HG03025 (cell line): ENCODE results near the gene DAB2IP.
"Not testable (repeated sequence)": the region's sequence is repeated elsewhere in the genome, so short reads cannot be mapped to it uniquely, and the experiment has no call there.

Source experiments
- ATAC-seq: cut with Tn5 transposase; IDR thresholded peaks from one replicate; pipeline ENCODE4 v1.9.1; 2021; ENCODE audit warnings: mild to moderate bottlenecking, moderate library complexity; ENCODE audit not compliant: unreplicated experiment, low FRiP score

The DAB2IP gene

DNA sequence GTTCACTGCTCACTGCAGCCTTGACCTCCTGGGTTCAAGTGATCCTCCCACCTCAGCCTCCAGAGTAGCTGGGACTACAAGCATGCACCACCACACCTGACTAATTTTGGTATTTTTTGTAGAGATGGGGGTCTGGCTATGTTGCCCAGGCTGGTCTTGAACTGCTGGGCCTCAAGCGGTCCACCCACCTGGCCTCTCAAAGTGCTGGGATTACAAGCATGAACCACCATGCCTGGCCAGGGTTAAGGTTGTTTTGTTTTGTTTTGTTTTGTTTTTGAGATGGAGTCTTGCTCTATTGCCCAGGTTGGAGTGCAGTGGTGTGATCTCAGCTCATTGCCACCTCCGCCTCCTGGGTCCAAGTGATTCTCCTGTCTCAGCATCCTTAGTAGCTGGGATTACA is 28.0 kb upstream of the DAB2IP start:
- not testable (repeated sequence) for ATAC-seq

DNA sequence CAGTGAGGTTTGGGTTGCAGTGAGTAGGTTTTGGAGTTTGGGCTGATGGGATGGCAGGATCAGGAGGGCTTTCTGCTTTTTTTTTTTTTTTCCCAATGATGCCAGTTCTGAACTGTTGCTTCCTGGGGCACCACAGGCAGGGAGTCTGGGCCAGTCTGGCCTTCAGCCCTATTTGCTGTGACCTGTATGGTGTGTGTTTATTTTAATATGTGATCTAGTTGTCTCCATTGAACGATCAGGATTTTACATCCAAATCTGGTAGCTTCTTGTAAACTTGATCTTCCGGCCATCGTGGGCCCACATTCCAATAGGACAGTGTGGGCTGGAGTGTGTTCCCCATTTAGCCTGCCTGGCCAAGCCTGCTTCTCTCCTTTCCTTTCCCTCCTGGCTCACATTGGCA is 25.8 kb upstream of the DAB2IP start:
- no peak for ATAC-seq

DNA sequence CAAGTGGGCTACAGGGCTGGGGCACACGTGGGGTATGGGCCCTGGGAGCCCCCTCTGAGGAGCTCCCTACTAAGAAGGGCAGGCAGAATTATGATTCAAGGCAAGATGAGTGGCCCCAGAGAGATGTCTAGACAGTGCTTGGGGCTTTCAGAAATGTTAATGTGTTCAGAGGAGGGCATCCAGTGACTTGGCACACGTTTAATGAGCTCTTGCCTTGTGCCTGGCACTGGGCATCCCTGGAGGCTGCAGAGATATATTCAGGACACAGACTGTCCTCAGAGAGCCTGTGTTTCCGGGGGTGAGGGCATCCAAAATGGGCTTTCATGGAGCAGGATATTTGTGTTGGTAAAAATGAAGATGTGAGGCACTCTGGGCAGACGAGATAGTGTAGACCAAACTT is 25.4 kb upstream of the DAB2IP start:
- ATAC-seq, result no peak

DNA sequence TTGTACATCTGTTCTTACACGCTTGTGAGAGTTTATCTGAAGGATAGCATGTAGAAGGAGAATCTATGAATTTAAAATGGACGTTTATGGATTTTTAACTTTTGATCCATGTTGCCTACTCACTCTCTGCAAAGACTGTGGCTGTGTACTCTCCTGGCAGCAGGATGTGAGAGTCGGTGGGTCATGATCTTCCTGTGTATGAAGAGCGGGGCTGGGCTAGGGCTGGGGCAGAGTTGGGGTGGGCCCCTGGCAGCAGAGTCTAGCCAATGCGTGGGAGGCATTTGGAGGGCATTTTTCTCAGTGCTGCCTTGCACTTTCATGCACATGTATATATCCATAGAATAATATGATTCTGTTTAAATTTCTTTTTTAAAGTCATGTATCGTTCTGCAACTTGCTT is 24.0 kb upstream of the DAB2IP start:
- no peak for ATAC-seq

DNA sequence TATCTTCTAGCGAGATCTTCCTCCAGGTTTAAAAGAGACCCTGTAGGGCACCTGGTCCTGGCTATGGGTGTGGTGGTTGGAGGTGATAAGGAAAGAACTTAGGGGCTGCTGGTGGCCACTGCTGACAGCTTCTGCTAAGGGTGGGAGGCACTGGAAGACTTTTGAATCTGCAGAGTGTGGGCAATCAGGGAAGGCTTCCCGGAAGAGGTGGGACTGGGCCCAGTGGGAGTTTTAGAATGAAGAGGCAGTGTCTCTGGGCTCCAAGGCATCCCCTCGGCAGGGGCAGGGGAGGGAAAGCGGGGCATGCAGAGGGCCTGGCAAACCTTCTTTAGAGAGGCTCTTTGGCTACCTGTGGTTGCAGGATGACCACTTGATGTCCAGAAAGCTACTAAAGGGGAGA is 23.0 kb upstream of the DAB2IP start:
- ATAC-seq, result no peak

DNA sequence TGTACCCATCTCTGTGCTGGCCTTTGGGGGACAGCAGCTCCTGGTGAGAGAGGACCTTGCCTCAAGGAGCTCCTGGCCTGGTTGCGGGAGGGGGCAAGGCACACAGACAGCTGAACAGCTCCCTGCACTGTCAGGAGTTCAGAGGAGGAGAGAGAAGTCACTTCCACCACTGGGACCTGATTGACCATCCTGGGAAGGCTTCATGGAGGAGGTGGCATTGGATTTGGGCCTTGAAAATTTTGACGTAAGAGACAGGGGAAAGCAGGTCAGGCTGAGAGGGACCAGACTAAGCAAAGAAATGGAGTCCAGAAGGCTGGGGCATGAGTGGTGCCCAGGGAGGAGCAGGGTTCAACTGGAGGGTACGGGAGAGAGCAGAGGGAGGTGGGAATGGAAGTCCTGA is 20.3 kb upstream of the DAB2IP start:
- no peak for ATAC-seq

DNA sequence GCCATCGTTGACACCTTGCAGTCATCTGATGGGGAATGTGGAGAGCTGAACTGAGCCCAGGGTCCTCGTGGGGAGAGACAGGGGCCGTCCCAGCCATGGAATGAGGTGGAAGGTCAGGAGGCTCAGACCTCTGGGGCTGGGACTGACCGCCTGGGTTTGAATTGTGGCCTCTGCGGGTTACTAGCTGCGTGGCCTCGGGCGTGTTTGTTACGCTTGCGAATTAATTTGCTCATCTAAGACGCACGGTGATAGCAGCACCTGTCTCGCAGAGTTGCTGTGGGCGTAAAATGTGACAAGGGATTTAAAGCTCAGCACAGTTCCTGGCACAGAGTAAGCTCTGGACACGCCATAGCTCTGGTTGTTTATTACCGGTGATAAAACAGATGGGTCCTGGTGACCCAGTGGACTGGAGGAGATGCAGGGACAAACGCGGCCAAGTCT is 19.4 kb upstream of the DAB2IP start:
- ATAC-seq, result no peak

DNA sequence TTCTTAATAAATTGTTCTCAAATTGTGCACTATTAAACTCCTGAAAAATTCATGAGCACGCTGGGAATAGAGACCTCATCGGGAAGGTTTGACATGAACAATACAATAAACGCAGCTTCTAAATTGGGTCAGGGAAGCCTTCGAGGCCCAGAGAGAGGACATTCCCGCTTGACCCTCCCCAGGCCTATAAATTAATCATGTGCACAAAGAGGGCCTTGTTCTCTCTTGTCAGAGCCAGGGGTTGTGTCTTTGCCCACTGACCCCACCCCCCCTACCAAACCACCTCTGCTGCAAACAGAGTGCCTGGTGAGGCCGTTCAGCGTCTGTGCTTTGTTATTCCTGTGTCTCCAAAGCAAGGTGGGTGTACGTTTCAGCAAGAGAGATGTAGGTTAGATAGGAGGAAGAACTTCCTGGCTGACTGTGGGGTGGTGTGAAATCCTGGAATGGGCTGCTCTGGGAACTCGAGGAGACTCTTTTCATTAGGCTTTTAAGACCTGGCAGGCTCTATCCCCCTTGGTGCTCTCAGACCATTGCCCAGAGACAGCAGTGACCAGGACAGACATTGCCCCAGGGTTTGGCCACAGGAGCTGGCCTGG is 18.2 kb upstream of the DAB2IP start:
- no peak for ATAC-seq

DNA sequence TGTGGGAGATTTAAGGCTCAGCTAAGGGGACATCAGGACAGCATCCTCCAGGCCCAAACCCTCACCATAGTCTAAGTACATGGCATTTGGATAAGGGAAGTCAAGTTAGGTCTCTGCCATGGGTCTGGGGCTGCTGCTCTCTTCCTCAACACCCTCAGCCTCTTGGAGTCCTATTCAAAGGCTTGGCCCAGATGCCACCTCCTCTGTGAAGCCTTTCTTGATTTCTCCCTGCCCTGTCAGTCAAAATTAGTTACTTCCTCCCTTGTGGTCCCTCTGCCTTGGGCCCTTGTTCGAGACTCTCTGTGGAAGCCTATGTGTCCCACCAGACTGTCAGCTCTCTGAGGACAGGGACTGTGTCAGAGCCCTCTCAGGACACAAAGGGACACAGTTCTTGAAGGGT is 17.7 kb upstream of the DAB2IP start:
- no peak for ATAC-seq

DNA sequence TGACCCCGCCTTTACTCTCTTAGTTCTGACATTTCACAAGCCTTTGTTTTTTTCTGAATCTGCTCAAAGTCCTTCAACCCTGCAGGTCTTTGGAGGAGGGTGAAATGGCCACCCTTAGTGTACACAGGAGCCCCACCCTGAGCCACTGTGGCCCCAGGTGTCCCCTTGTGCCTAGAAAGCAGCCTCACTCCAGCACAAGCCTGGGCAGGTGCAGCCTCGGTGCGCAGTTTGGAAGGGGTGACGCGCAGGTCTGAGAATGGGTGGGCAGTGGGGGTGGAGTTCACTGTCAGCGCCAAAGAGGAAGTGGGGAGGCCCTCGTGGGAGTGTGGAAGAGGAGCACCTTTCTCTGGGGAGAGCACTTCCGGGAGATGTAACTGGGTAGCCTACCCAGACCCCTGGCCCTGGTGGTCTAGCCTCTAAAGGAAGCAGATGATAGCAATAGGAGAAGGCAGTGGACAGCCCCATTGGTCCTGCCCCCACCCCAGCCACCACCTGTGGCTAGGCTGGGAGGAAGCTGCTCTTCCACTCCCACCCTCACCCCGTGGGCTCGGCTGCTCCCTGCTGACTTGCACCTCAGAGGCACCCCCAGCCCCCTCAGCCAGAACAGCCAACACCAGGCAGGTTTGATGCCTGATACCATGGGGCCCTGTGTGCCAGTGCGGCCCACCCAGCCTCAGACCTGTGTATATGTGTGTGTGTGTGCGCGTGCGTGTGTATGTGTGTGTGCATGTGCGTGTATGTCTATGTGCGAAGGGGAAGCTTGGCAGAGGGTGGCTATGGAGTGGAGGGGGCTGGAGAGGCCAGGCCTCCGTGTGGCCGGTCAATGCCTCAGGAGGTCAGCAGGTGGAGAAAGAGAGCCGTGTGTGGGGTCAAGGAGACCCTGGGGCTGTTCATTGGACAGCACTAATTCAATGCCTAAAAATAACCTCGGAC is 16.8 kb upstream of the DAB2IP start:
- ATAC-seq, result no peak

DNA sequence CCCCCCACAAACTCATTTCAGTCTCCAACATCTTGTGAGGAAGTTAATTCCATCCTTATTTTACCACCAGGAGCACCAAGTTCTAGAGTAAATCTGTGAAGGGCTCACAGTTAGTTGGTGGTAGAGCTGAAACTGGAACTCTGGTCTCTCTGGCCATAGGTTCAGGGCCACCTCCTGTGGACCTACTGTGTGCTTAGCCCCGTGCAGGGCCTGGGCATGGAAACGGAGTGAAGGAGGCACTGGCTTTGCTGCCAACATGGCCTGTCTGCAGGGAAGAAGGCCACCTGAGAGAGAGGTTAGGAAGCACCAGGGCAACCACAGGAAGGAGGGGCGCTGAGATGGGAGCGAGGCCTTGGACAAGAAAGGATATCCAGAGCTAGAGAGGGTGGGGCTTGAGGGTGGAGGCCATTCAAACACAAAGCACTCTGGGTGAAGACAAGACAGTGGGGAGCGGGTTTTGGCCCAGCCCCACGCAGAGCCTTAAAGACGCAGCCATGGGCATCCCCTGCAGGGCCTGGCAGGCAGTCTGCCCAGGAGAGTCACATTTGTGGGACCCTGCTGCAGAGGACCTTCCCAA is 16.0 kb upstream of the DAB2IP start:
- no peak for ATAC-seq

DNA sequence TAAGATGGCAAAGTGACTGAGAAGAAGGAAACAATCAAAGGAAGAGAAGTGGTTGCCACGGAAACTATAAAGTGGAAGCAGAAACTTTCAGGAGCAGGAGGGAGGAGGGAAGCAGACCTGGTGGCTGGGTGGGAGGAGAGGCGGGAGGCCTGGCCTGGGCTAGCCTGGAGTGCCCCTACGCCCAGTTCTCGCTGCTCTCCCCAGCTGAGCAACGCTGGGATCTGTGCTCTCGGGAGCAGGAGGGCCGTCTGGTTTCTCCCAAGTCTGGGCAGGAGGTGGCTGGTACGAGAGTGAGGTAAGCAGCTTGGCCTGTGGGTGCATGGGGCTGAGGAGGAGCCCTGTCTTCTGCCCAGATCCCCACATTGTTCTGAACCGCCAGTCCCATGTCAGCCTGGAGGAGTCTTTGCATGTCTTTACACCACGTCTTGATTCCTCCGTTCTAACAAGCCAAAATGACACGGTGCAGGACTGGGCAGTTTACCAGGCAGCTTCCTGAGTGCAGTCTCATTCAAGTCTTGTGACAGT is 15.0 kb upstream of the DAB2IP start:
- no peak for ATAC-seq

DNA sequence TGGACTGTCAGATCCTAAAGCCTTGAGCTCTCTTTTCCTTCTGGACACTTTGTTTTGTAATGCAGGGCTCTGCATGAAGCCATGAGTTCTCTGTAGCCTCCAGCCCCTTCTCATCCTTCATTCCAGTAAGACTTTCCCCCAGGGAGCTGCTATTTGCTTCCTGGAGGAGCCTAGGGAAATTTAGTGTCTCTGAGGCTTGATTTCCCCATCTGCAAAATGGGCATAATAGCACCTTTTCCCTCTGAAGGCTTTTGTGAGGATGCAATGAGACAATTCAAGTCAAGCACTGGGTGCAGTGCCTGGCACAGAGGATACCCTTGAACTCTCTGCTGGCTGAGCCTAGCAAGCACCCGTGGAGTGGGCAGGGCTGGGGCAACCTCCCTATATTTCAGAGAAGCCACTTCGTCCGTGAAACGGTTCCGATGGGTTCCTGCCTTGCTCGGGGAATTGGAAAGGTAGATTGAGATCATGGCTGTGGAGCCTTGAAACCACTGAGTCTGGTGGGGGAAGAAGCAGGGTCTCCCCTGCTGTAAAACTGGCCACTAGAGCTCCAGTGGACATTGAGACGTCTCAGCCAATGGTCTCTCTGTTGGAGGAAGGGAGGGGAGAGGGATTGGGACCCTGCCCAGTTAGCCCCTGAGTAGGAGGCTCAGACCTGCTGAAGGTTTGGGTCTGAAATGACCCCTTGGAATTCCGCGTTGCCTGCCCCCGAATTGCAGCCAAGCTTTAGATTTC is 14.3 kb upstream of the DAB2IP start:
- ATAC-seq, result no peak

DNA sequence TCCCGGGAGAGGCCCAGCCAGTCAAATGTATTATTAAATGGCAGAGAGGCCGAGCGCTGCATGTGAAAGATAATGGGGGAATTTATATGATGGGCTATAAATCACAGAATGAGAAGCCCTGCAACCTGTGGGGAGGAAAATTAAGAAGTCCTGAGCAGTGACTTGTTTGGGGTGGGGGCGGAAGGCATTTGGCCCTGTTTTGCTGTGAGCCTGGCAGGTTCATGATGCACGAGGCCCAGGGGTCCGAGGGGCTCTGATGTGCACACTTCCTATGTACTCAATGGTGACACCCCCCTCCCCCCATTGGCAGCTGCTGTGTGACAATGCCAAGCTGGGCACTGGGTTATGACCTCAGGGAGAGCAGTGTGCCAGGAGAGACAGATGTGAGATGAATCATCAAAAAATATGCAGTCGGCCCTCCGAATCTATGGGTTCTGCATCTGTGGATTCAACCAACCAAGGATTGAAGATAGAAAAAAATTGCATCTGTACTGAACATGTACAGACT is 13.7 kb upstream of the DAB2IP start:
- ATAC-seq, result no peak

DNA sequence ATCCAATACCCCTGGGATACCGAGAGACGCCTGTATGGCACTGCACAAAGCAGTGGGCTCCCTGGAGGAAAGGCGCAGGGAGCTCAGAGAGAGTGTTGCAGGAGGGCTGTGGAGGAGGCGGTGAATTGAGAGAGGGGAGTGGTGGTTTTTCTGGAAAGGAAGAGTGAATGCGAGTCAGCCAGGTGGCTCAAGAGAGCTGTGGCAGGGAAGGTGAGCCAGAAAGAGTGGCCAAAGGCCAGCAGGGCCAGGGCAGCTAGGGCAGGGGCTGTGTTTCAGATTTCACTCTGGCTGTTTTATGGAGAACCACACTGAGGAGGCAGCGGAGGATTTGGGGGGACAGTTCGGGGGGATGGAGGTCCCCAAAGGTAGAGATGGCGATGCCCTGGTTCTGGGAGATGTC is 13.0 kb upstream of the DAB2IP start:
- no peak for ATAC-seq

DNA sequence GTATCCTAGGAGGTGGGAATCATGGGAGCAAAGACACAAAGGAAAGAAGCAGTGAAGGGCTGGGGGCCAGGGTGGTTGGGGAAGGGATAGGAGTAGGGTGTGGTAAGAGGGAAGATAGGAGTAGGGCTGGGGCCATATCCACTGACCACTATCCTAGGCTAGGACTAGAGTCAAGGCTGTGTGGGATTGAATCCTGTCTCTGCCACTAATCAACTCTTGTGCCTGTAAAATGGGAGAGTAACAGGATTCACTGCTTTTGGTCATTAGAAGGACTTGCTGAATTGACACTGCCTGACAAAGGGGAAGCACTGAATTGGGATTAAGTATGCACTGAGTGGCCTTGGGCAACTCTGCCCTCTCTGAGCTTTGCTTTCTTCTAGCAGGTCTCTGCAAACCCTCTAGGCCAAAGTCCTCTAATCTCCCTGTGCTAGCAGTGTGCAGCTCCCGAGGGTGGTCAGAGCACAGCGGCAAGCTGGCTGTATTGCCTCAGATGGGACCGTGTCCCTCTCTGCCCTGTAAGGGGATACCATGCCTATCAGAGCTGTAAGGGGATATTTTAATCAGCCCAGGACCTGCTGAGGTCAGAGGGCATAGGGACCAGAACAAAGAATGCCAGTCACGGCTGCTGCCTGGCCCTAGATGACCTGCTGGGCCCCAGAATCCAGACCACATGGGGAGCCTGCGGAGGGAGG is 12.4 kb upstream of the DAB2IP start:
- ATAC-seq, result no peak

DNA sequence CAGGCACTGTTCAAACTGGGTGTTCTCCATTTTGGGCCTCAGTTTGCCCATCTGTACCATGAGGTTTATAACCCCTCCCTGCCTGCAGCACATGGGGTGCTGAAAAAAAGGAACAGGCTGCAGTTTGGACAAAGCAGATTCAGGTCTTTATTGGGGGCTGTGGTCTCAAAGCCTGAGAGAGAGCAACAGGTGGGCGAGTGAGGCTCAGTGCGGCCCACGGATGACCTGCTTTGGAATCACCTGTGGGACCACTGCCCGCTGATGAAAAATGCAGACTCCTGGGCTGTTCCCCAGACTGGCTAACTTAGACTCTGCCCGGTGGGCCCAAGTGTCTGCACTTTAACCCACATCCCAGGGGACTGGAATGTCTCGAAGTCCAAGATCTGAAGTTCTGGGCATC is 11.8 kb upstream of the DAB2IP start:
- no peak for ATAC-seq

DNA sequence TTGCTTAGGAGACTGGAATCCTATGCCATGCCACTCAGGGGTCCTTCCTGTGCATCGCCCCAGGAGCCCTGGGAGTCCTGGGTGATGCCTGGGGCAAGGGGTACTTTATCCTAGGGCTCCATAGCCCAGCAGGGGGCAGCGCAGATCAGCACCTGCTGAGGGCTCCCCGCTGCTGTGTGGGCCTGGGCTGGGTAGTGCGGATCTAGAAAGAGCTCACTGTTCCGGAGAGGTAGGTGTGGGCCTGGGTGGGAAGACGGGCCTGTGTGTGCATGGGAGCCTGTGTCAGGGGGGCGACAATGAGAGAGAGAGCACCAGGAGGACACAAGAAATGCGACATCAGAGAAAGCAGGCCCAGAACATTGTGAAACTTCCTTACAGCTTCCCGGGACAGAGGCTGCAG is 11.4 kb upstream of the DAB2IP start:
- no peak for ATAC-seq

DNA sequence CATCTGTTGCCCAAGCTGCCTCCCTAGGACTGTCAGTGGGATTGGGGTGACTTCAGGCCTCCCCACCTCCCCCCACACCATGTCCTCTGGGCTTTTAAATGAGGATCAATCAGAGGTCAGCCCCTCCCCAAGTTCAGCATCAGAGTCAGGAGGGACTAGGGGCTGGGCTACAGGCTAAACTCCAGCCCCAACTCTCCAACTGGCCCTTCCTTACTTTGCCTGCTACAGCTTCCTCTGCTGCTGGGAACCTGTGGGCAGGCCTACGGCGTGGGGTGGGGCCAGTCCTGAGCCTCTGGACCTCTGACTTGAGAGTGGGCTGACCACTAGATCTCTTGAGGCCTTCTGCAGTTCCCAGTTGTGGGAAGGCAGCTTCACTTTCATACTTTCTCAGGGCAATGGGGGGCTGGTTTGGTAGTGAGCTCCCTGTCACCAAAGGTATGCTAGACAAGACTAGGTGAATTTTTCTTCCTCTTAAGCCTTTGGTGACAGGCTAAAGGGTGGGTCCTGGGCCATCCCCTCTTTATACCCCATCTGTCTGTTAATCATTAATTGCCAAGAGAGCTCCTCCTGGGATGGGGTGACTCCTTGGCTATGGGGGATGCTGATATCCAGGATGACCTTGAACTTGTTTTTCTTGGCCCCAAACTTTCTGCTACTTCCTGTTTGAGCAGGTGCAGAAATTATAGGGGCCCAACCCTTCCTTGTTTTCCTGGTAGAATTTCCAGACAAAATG is 10.8 kb upstream of the DAB2IP start:
- no peak for ATAC-seq
